ENCODE data around the gene GPSM1.

DNA sequence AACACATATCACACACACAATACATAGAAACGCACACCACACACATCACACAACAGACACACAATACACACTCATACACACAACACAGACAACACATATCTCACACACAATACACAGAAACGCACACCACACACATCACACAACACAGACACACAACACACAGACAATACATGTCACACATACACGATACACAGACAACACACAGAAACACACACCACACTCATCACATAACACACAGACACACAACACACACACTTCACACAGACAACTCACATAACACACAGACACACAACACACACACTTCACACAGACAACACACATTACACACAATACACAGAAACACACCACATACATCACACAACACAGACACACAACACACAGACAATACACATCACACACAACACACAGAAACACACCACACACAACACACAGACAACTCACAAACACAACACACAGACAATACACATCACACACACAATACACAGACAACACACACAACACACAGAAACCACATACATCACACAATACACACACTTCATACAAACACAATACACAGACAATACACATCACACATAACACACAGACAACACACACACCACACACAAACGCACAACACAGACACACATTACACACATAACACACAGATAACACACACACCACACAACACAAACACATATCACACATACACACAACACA is 19.2 kb upstream of the GPSM1 start:
- TF ChIP-seq, protein P1, sequence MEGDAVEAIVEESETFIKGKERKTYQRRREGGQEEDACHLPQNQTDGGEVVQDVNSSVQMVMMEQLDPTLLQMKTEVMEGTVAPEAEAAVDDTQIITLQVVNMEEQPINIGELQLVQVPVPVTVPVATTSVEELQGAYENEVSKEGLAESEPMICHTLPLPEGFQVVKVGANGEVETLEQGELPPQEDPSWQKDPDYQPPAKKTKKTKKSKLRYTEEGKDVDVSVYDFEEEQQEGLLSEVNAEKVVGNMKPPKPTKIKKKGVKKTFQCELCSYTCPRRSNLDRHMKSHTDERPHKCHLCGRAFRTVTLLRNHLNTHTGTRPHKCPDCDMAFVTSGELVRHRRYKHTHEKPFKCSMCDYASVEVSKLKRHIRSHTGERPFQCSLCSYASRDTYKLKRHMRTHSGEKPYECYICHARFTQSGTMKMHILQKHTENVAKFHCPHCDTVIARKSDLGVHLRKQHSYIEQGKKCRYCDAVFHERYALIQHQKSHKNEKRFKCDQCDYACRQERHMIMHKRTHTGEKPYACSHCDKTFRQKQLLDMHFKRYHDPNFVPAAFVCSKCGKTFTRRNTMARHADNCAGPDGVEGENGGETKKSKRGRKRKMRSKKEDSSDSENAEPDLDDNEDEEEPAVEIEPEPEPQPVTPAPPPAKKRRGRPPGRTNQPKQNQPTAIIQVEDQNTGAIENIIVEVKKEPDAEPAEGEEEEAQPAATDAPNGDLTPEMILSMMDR (IDR thresholded peaks at IDR 0.05; ENCODE audit: poor library complexity), result no peak
- no peak for TF ChIP-seq EZH2 (IDR thresholded peaks at IDR 0.05; ENCODE audit: borderline replicate concordance)
